MCF 10A (cell line): Measurements from ENCODE around the gene UNC80. TPM values are rescaled to one million over a fixed set of nuclear protein-coding genes. Genes with fewer than 3 reads are reported as not detected.

Experiments
- BruUV-seq: library from RNA; stranded (reverse); fragments of 400-500 nt; replicated peaks from 2 replicates; lab custom pipeline; 2021; lab: Mats Ljungman, UMichigan
- CTCF ChIA-PET: fragments of 300-600 bp; sonication (Branson Sonifier 250); formaldehyde crosslinking; extraction: SDS; loops from one replicate; lab custom pipeline; 2021; ENCODE audit warnings: antibody characterized with exemption, inconsistent platforms; lab: Yijun Ruan, JAX
- POLR2A ChIA-PET: fragments of 300-600, 350-650 bp; sonication (Branson Sonifier 250); formaldehyde crosslinking; extraction: SDS; loops from one replicate; lab custom pipeline; 2020; ENCODE audit warnings: antibody characterized with exemption, inconsistent platforms; lab: Yijun Ruan, JAX
- DNase-seq: peaks from one replicate; pipeline ENCODE4 v3.0.0-alpha.2; 2018; ENCODE audit not compliant: unreplicated experiment
- H3K27ac Mint-ChIP-seq: one replicate; pipeline ENCODE4 v1.8.0; 2022; ENCODE audit warnings: mild to moderate bottlenecking, low read depth, mixed read lengths; ENCODE audit not compliant: unreplicated experiment
- H3K27me3 Mint-ChIP-seq: one replicate; pipeline ENCODE4 v1.8.0; 2022; ENCODE audit warnings: mixed read lengths; ENCODE audit not compliant: insufficient read depth, unreplicated experiment
- H3K36me3 Mint-ChIP-seq: one replicate; pipeline ENCODE4 v1.8.0; 2022; ENCODE audit warnings: mild to moderate bottlenecking, moderate library complexity, mixed read lengths; ENCODE audit not compliant: insufficient read depth, unreplicated experiment
- H3K4me1 Mint-ChIP-seq: one replicate; pipeline ENCODE4 v1.8.0; 2022; ENCODE audit warnings: mixed read lengths; ENCODE audit not compliant: insufficient read depth, unreplicated experiment
- H3K4me3 Mint-ChIP-seq: one replicate; pipeline ENCODE4 v1.8.0; 2022; ENCODE audit warnings: mild to moderate bottlenecking, moderate library complexity, mixed read lengths; ENCODE audit not compliant: unreplicated experiment
- H3K9me3 Mint-ChIP-seq: one replicate; pipeline ENCODE4 v1.8.0; 2022; ENCODE audit warnings: mixed read lengths; ENCODE audit not compliant: unreplicated experiment
- intact Hi-C: fragments of 100-400 bp; cut with micrococcal nuclease; formaldehyde crosslinking; loops from 2 replicates; pipeline ENCODE4 v1.14.1; 2022
- total RNA-seq: library from RNA; stranded (reverse); gene quantifications from 2 replicates; pipeline ENCODE4 v1.2.3, GENCODE V29; 2022
- TF ChIP-seq, protein P1 (sequence below): fragments of 200-600 bp; IDR thresholded peaks from one replicate; pipeline ENCODE4 v1.8.0; 2022; ENCODE audit warnings: antibody characterized with exemption, mild to moderate bottlenecking; ENCODE audit not compliant: unreplicated experiment

The UNC80 gene
- total RNA-seq, 1 experiment from 2014 or later: not detected

DNA sequence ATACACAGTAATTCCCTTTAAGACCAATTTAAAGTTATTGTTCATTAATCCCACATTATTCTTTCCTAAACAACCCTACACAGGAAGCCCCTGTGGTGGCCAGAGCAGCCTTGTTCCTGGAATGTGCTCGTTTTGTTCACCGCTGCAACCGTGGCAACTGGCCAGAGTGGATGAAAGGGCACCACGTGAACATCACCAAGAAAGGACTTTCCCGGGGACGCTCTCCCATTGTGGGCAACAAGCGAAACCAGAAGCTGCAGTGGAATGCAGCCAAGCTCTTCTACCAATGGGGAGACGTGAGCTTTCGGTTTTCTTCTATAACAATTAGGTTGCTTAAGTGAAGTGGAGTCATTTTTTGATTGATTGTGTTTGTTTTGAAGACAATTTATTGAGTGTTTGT lies 101.0 kb downstream of the UNC80 start:
- BruUV-seq: no TSS peak
- TF ChIP-seq, protein P1, sequence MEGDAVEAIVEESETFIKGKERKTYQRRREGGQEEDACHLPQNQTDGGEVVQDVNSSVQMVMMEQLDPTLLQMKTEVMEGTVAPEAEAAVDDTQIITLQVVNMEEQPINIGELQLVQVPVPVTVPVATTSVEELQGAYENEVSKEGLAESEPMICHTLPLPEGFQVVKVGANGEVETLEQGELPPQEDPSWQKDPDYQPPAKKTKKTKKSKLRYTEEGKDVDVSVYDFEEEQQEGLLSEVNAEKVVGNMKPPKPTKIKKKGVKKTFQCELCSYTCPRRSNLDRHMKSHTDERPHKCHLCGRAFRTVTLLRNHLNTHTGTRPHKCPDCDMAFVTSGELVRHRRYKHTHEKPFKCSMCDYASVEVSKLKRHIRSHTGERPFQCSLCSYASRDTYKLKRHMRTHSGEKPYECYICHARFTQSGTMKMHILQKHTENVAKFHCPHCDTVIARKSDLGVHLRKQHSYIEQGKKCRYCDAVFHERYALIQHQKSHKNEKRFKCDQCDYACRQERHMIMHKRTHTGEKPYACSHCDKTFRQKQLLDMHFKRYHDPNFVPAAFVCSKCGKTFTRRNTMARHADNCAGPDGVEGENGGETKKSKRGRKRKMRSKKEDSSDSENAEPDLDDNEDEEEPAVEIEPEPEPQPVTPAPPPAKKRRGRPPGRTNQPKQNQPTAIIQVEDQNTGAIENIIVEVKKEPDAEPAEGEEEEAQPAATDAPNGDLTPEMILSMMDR: no peak
- CTCF ChIA-PET: interaction anchor here (0.6 kb wide), 1 partner anchor 244 kb away, joined by 4 read pairs; no protein-coding TSS in a partner anchor
- H3K27ac Mint-ChIP-seq: no peak overlapping the region
- H3K4me3 Mint-ChIP-seq: peak overlapping the region; percentile 43
- no peaks in the 10 kb centered on the region for H3K36me3 Mint-ChIP-seq
- H3K4me1 Mint-ChIP-seq: peaks cover 8% of the 10 kb centered on the region
- H3K9me3 Mint-ChIP-seq: no peaks in the 10 kb centered on the region
- intact Hi-C loops: no loop called here
- POLR2A ChIA-PET: no interaction called here
- DNase-seq: peak; percentile 86
- H3K27me3 Mint-ChIP-seq: no peaks in the 10 kb centered on the region

DNA sequence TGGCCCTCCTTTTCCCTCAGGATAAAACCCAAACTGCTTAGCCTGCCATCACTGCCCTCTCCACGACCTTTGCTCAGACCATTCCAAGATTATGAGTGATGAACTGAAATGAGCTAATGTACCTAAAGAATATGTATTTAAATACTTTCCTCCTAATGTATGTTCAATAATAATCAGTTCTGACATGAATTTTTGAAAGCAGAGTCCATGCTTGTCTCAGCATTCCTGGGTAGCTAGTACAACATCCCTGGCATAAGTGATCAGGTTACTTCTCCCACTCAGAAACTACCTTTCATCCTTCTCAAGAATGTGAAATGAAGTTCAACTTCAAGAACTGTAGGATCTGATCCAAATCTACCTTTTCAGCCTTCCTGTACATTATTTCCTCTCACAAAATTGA lies 103.6 kb downstream of the UNC80 start:
- Mint-ChIP-seq H3K9me3 (no peaks in the 10 kb centered on the region), H3K36me3 (no peaks in the 10 kb centered on the region), H3K27ac (no peak overlapping the region), H3K4me3 (no peak overlapping the region), H3K27me3 (no peaks in the 10 kb centered on the region), H3K4me1 (peaks cover 8% of the 10 kb centered on the region)
- no peak for DNase-seq
- intact Hi-C loops: no loop called here
- POLR2A ChIA-PET: interaction anchor here (0.9 kb wide), 1 partner anchor 163 kb away, joined by 3 read pairs; no protein-coding TSS in a partner anchor
- CTCF ChIA-PET: no interaction called here
- TF ChIP-seq, protein P1: no peak
- no TSS peak for BruUV-seq

- H3K27ac Mint-ChIP-seq: no peak overlapping the region
- H3K4me1 Mint-ChIP-seq: peaks cover 8% of the 10 kb centered on the region
- DNase-seq: no peak
- H3K36me3 Mint-ChIP-seq: no peaks in the 10 kb centered on the region
- ChIA-PET CTCF (interaction anchor here (0.7 kb wide), 1 partner anchor 453 kb away, joined by 3 read pairs; no protein-coding TSS in a partner anchor), POLR2A (interaction anchor here (0.9 kb wide), 1 partner anchor 164 kb away, joined by 3 read pairs; no protein-coding TSS in a partner anchor)
- intact Hi-C loops: no loop called here
- no peaks in the 10 kb centered on the region for H3K9me3 Mint-ChIP-seq
- TF ChIP-seq, protein P1: no peak
- BruUV-seq: no TSS peak
- H3K27me3 Mint-ChIP-seq: no peaks in the 10 kb centered on the region
- no peak overlapping the region for H3K4me3 Mint-ChIP-seq
These were observed 104.6 kb downstream of the UNC80 start for GRCh38 chr2:209876211-209876610.

DNA sequence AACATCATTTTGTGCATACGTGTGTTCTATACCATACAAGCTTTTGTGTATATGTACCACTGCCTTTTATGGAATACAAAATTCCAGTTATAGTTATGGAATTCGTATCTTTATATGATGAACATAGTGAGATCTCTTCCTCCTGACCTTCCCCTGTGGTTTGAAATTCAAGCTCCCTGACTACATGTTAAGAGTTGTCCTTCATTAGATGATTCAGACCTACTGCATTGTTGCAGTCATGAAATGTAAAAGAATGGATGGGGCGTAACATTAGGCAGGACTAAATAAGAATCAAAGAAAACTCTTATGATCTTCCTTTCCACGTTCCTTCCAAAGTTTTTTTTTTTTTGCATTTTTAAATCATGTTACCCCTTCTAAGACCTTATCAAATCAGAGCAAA lies 107.1 kb downstream of the UNC80 start:
- POLR2A ChIA-PET: interaction anchor here (0.6 kb wide), 1 partner anchor 12 kb away, joined by 5 read pairs; no protein-coding TSS in a partner anchor
- no TSS peak for BruUV-seq

More for the DNA sequence above, 107.1 kb downstream of the UNC80 start:
- intact Hi-C loops: no loop called here
- no peaks in the 10 kb centered on the region for H3K27me3 Mint-ChIP-seq
- no peak overlapping the region for H3K27ac Mint-ChIP-seq
- peaks cover 8% of the 10 kb centered on the region for H3K4me1 Mint-ChIP-seq
- no peak overlapping the region for H3K4me3 Mint-ChIP-seq
- TF ChIP-seq, protein P1: no peak
- no peak for DNase-seq
- no peaks in the 10 kb centered on the region for H3K36me3 Mint-ChIP-seq
- H3K9me3 Mint-ChIP-seq: no peaks in the 10 kb centered on the region
- CTCF ChIA-PET: interaction anchor here (0.6 to 0.7 kb wide), 2 partner anchors 182 to 1248 kb away, joined by 3 to 4 read pairs; no protein-coding TSS in a partner anchor
